GM18873 (cell line): ENCODE measurements around the gene OTOP1.
"Not testable (repeated sequence)": the region's sequence is repeated elsewhere in the genome, so short reads cannot be mapped to it uniquely, and the experiment has no call there.

Experiments
- ATAC-seq: cut with Tn5 transposase; IDR thresholded peaks from one replicate; pipeline ENCODE4 v1.9.1; 2021; ENCODE audit warnings: mild to moderate bottlenecking, moderate library complexity, moderate number of reproducible peaks; ENCODE audit not compliant: unreplicated experiment, low FRiP score

The OTOP1 gene

GRCh38 chr4:4226606-4227438, at the start of gene OTOP1:
TSS of gene OTOP1 (minus strand) at chr4:4226929. CDS start at chr4:4226864, 65 bp downstream.
- ATAC-seq, result no peak

GRCh38 chr4:4274226-4274625, 47.5 kb upstream of the OTOP1 start:
- ATAC-seq, result no peak

- ATAC-seq, result no peak
Measured at GRCh38 chr4:4271912-4272311, 45.2 kb upstream of the OTOP1 start.

- no peak for ATAC-seq
Measured at GRCh38 chr4:4270529-4270928, 43.8 kb upstream of the OTOP1 start.

- no peak for ATAC-seq
Measured at GRCh38 chr4:4269856-4270255, 43.1 kb upstream of the OTOP1 start.

- ATAC-seq, result no peak
Measured at GRCh38 chr4:4269331-4269731, 42.6 kb upstream of the OTOP1 start.

GRCh38 chr4:4268776-4269175, 42.0 kb upstream of the OTOP1 start:
- ATAC-seq, result no peak

GRCh38 chr4:4267981-4268380, 41.3 kb upstream of the OTOP1 start:
- ATAC-seq, result no peak

GRCh38 chr4:4260185-4260751, 33.5 kb upstream of the OTOP1 start:
- no peak for ATAC-seq

GRCh38 chr4:4259484-4260100, 32.9 kb upstream of the OTOP1 start:
- no peak for ATAC-seq

GRCh38 chr4:4257705-4258104, 31.0 kb upstream of the OTOP1 start:
- ATAC-seq, result not testable (repeated sequence)

- ATAC-seq, result no peak
Measured at GRCh38 chr4:4256799-4257198, 30.1 kb upstream of the OTOP1 start.

GRCh38 chr4:4254666-4255065, 27.9 kb upstream of the OTOP1 start:
- no peak for ATAC-seq

GRCh38 chr4:4254199-4254598, 27.5 kb upstream of the OTOP1 start:
- no peak for ATAC-seq

GRCh38 chr4:4249866-4250265, 23.1 kb upstream of the OTOP1 start:
- no peak for ATAC-seq

GRCh38 chr4:4249342-4249741, 22.6 kb upstream of the OTOP1 start:
- not testable (repeated sequence) for ATAC-seq

- no peak for ATAC-seq
Measured at GRCh38 chr4:4248885-4249203, 22.1 kb upstream of the OTOP1 start.

- ATAC-seq, result peak; percentile 81
Measured at GRCh38 chr4:4248029-4248884, 21.5 kb upstream of the OTOP1 start, which contains the start of gene TMEM128. TSS of gene TMEM128 (minus strand) at chr4:4248223. CDS start at chr4:4248202, 21 bp downstream.

- no peak for ATAC-seq
Measured at GRCh38 chr4:4247696-4248028, 20.9 kb upstream of the OTOP1 start.

- no peak for ATAC-seq
Measured at GRCh38 chr4:4245172-4245571, 18.4 kb upstream of the OTOP1 start.

GRCh38 chr4:4239551-4239950, 12.8 kb upstream of the OTOP1 start:
- not testable (repeated sequence) for ATAC-seq
